ENCODE data around the gene SEMA4F.

SEMA4F gene

GRCh38 chr2:74728842-74729241 is 74.8 kb downstream of the SEMA4F start:
- no peaks in the 10 kb centered on the region for H3F3A ChIP-seq (ENCODE audit: insufficient read depth)
- H2AFZ ChIP-seq (ENCODE audit: low read depth, low read length, severe bottlenecking) = no peak overlapping the region
- H3K9me2 ChIP-seq (replicated peaks; ENCODE audit: insufficient read depth, low read length) = no peaks in the 10 kb centered on the region
- no peak overlapping the region for H3K4me2 ChIP-seq (ENCODE audit: low read depth, low read length, poor library complexity, severe bottlenecking)
- no peaks in the 10 kb centered on the region for H3K9me3 ChIP-seq (ENCODE audit: insufficient read depth, low read length)
- H3K27me3 ChIP-seq (ENCODE audit: low read length) = no peaks in the 10 kb centered on the region
- H3K9ac ChIP-seq (ENCODE audit: low read length) = no peak overlapping the region
- no peak overlapping the region for H3K4me3 ChIP-seq (ENCODE audit: insufficient read depth, low read length, poor library complexity, severe bottlenecking)
- no peaks in the 10 kb centered on the region for H3K79me2 ChIP-seq (ENCODE audit: insufficient read depth, low read length)
- no peaks in the 10 kb centered on the region for H3K36me3 ChIP-seq (ENCODE audit: low read length)
- no peak for TF ChIP-seq CTCF (IDR thresholded peaks at IDR 0.05; ENCODE audit: insufficient read depth, low read length, poor library complexity, severe bottlenecking)
- no peaks in the 10 kb centered on the region for H4K20me1 ChIP-seq (ENCODE audit: low read depth, low read length)
- no peak overlapping the region for H3K27ac ChIP-seq (ENCODE audit: low read depth, low read length)

- Histone ChIP-seq H3K36me3 (ENCODE audit: low read length) (no peaks in the 10 kb centered on the region), H4K20me1 (ENCODE audit: low read depth, low read length) (no peaks in the 10 kb centered on the region), H3K4me2 (ENCODE audit: low read depth, low read length, poor library complexity, severe bottlenecking) (no peak overlapping the region), H3K9me2 (replicated peaks; ENCODE audit: insufficient read depth, low read length) (no peaks in the 10 kb centered on the region), H3K79me2 (ENCODE audit: insufficient read depth, low read length) (no peaks in the 10 kb centered on the region), H3K27ac (ENCODE audit: low read depth, low read length) (no peak overlapping the region), H3K9ac (ENCODE audit: low read length) (no peak overlapping the region), H3K27me3 (ENCODE audit: low read length) (no peaks in the 10 kb centered on the region), H3K4me3 (ENCODE audit: insufficient read depth, low read length, poor library complexity, severe bottlenecking) (no peak overlapping the region), H3K9me3 (ENCODE audit: insufficient read depth, low read length) (no peaks in the 10 kb centered on the region), H3F3A (ENCODE audit: insufficient read depth) (no peaks in the 10 kb centered on the region), H2AFZ (ENCODE audit: low read depth, low read length, severe bottlenecking) (no peak overlapping the region)
- TF ChIP-seq EZH2phosphoT487 (conservative IDR thresholded peaks at IDR 0.05; ENCODE audit: low read length) (no peak), CTCF (IDR thresholded peaks at IDR 0.05; ENCODE audit: insufficient read depth, low read length, poor library complexity, severe bottlenecking) (no peak)
Measured at GRCh38 chr2:74730530-74730929, 76.5 kb downstream of the SEMA4F start.
